ENCODE results near the gene CAMK2B.

The CAMK2B gene

DNA sequence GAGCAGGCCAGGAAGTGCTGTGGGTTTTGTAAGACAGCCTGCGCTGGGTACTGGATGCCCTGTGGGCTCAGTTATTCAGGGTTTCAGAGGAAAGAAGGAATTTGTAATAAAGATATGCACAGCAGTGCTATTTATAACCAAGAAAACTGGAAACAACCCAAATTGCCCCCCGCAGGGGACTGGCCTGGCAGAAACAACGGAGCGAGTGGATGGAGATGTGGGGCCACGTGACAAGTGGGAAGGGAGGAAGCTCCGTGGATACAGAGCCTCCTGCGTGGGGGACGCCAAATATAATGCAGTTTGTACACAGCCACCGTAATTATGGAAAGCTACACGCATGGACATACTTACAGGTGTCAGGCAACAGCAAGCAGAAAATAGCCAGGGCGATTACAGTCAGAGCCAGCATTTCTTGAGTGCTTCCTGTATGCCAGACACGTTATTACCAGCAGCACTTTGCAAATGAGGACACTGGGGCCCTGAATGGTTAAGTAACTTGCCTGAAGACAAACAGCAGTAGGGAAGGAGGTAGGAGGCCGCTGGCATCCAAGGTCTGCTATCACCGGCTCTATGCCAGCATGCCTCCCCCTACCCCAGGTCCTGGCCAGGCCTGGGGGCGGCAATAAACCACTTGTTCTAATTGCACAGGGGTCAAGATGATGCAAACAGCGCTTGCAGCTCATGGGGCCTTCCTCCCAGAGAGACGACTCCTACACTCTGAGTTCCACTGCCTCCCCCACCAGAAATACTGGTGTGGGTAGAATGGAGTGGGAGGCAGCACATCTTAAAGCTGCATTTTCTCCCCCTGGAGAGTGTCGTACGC is 8.7 kb upstream of the CAMK2B start:
- H4K20me1 ChIP-seq (ENCODE audit: insufficient read depth, low read length): no peaks in the 10 kb centered on the region

DNA sequence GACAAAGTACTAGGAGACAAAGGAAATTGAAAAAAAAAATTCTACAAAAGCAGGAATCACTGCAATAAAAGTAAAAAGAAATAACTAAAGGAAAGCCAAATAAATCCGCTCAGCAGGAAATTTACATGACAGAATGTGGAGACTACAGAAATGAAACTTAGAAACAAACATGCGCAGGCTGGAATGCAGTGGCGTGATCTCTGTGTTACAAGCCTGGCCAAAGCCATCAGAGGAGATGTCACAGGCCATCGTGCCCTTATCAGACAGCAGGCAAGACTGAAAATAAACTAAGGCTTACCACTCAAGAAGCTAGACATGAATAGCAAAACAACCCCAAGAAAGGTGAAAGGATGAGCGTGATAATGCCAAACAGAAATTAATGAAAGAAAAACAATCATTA is 6.3 kb upstream of the CAMK2B start:
- H4K20me1 ChIP-seq (ENCODE audit: insufficient read depth, low read length): no peaks in the 10 kb centered on the region
- H3K9ac ChIP-seq (ENCODE audit: low read length): no peak overlapping the region
- no peaks in the 10 kb centered on the region for H3K36me3 ChIP-seq (ENCODE audit: insufficient read depth, low read length)
- H3K27ac ChIP-seq (ENCODE audit: low read depth, low read length, poor library complexity, severe bottlenecking): no peak overlapping the region
- H3F3A ChIP-seq (ENCODE audit: insufficient read depth, low read length): no peaks in the 10 kb centered on the region
- no peak overlapping the region for H3K4me2 ChIP-seq (ENCODE audit: low read length)
- H3K9me2 ChIP-seq (ENCODE audit: low read depth, low read length): no peaks in the 10 kb centered on the region
- no peak overlapping the region for H3K4me3 ChIP-seq (ENCODE audit: low read depth, low read length, poor library complexity, severe bottlenecking)
- H3K27me3 ChIP-seq (ENCODE audit: insufficient read depth, low read length): no peaks in the 10 kb centered on the region; the same call in 1 of the 2 replicates
- no peak for TF ChIP-seq EZH2 (IDR thresholded peaks at IDR 0.05; ENCODE audit: borderline replicate concordance, low read length)
- no peaks in the 10 kb centered on the region for H3K79me2 ChIP-seq (ENCODE audit: insufficient read depth, low read length)
- no peaks in the 10 kb centered on the region for H3K4me1 ChIP-seq (ENCODE audit: insufficient read depth, low read length, severe bottlenecking)
- H3K9me3 ChIP-seq (ENCODE audit: low read length): no peaks in the 10 kb centered on the region
- no peak overlapping the region for H2AFZ ChIP-seq (ENCODE audit: low read length)

More for the DNA sequence above, 8.7 kb upstream of the CAMK2B start:
- Histone ChIP-seq H3K36me3 (ENCODE audit: insufficient read depth, low read length) (no peaks in the 10 kb centered on the region), H3K9me3 (ENCODE audit: low read length) (peaks cover 5% of the 10 kb centered on the region; the same call in 1 of the 2 replicates), H3K9me2 (ENCODE audit: low read depth, low read length) (no peaks in the 10 kb centered on the region), H3K4me2 (ENCODE audit: low read length) (no peak overlapping the region), H3K4me3 (ENCODE audit: low read depth, low read length, poor library complexity, severe bottlenecking) (no peak overlapping the region), H3K27me3 (ENCODE audit: insufficient read depth, low read length) (peaks cover 7% of the 10 kb centered on the region; the same call in 1 of the 2 replicates), H3K27ac (ENCODE audit: low read depth, low read length, poor library complexity, severe bottlenecking) (no peak overlapping the region), H3K79me2 (ENCODE audit: insufficient read depth, low read length) (no peaks in the 10 kb centered on the region), H3F3A (ENCODE audit: insufficient read depth, low read length) (no peaks in the 10 kb centered on the region), H2AFZ (ENCODE audit: low read length) (no peak overlapping the region), H3K4me1 (ENCODE audit: insufficient read depth, low read length, severe bottlenecking) (peaks cover 3% of the 10 kb centered on the region), H3K9ac (ENCODE audit: low read length) (no peak overlapping the region)
- TF ChIP-seq EZH2 (IDR thresholded peaks at IDR 0.05; ENCODE audit: borderline replicate concordance, low read length) (no peak), CTCF (IDR thresholded peaks at IDR 0.05; ENCODE audit: low read length) (no peak)

DNA sequence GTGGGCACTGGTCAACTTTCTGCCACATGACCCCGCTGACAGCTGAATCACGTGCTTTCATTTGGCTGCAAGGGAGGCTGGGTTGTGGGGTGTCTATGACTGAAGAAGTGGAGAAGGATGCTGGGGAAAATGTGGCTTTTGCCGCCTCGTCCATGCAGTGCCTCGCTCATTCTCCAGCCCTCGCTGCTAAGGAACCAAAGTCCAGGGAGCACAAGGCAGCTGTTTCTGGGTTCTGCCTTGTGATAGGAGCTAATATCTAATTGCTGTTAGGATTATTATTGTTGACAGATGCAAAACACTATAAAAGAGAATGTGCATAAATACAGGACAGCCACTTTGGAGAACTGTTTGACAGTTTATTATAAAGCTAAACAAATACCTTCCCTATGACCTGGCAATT is 4.9 kb upstream of the CAMK2B start:
- TF ChIP-seq CTCF (IDR thresholded peaks at IDR 0.05; ENCODE audit: low read length): no peak
- TF ChIP-seq EZH2 (IDR thresholded peaks at IDR 0.05; ENCODE audit: borderline replicate concordance, low read length): no peak

More for the DNA sequence above, 4.9 kb upstream of the CAMK2B start:
- Histone ChIP-seq H2AFZ (ENCODE audit: low read length) (no peak overlapping the region), H3K9me2 (ENCODE audit: low read depth, low read length) (no peaks in the 10 kb centered on the region), H3F3A (ENCODE audit: insufficient read depth, low read length) (no peaks in the 10 kb centered on the region), H3K4me2 (ENCODE audit: low read length) (no peak overlapping the region), H3K27me3 (ENCODE audit: insufficient read depth, low read length) (no peaks in the 10 kb centered on the region), H3K79me2 (ENCODE audit: insufficient read depth, low read length) (no peaks in the 10 kb centered on the region), H3K4me1 (ENCODE audit: insufficient read depth, low read length, severe bottlenecking) (no peaks in the 10 kb centered on the region), H4K20me1 (ENCODE audit: insufficient read depth, low read length) (no peaks in the 10 kb centered on the region), H3K9ac (ENCODE audit: low read length) (no peak overlapping the region), H3K36me3 (ENCODE audit: insufficient read depth, low read length) (no peaks in the 10 kb centered on the region), H3K4me3 (ENCODE audit: low read depth, low read length, poor library complexity, severe bottlenecking) (no peak overlapping the region), H3K9me3 (ENCODE audit: low read length) (no peaks in the 10 kb centered on the region), H3K27ac (ENCODE audit: low read depth, low read length, poor library complexity, severe bottlenecking) (no peak overlapping the region)
